ELF-1 (cell line): ENCODE data around the gene KCNC1.

Experiments
- DNase-seq: peaks from one replicate; pipeline ENCODE4 v3.0.0-alpha.2; 2016; ENCODE audit warnings: low read depth, low spot score

The KCNC1 gene

DNA sequence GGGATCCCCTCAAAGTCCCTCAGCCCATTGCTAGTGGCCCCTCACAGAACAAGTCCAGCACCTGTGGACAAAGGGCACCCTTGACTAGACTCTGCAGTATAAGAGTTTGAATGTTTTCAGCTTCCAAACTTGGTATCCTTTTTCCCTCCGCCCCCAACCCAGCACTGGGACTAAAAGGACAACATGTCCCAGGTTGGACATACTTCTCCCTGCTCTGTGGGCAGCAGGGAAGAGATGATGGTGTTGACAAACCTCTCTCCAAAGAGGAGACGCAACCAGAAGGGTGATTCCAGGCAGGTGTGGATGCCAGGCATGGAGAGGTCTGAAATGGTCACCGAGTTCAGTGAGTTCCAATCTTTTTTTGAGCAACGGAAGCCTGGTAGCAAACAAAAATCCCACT is 19.7 kb upstream of the KCNC1 start:
- no peak for DNase-seq

DNA sequence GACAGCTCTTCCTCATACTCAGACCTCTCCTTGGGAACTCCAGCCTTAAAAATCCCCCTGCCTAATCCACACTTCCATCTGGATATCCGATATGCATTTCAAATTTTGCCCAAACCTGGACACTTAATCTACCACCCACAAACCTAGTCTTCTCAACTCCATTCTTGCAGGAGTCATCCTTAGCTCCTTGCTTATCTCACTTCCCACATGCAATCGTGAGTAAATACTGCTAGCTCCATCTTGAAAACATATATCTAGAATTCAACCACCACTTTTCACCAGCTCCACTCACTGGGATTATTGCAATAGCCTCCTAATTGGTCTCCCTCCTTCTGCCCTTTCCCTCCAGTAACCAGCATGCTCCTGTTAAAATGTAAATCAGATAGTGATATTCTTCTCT is 17.8 kb upstream of the KCNC1 start:
- no peak for DNase-seq

DNA sequence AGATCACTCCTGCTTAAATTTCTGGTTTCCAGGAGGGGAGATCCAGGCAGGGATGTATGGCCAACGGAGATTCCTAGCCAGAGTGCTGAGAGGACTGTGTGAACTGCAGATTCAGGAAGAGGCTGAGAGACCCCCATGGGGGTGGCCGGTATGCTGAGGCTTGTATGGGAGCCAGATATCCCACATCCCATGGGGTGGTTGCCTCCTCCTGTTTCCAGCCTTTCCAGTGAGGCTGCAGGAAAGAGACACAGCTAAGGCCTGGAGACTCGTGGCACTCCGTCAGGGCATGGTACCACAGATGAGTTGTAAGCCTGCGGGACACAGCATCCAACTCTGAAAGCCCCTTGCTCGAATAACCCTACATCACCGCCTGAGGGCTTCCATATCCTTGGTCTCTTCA is 16.6 kb upstream of the KCNC1 start:
- DNase-seq: no peak

DNA sequence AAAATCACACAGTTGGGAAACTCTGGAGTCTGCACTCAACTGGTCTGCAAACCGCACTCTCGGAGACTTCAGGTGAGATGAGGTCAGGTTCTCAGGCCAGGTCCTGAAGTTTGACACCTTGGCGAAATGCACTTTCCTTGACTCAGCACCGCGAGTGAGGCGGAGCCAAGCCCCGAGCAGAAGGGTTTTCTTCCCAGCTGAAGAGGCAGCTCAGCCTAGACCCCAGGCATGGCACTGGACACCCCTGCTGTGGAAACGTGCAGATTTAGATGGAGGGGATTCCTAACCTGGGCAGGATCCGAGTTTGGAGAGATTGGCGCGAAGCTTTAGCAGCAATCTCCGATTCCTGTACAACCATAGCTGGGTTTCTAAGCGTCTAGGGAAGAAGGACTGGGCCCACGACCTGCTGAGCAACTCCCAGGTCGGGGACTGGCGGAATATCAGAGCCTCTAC is 16.0 kb upstream of the KCNC1 start:
- DNase-seq: no peak

DNA sequence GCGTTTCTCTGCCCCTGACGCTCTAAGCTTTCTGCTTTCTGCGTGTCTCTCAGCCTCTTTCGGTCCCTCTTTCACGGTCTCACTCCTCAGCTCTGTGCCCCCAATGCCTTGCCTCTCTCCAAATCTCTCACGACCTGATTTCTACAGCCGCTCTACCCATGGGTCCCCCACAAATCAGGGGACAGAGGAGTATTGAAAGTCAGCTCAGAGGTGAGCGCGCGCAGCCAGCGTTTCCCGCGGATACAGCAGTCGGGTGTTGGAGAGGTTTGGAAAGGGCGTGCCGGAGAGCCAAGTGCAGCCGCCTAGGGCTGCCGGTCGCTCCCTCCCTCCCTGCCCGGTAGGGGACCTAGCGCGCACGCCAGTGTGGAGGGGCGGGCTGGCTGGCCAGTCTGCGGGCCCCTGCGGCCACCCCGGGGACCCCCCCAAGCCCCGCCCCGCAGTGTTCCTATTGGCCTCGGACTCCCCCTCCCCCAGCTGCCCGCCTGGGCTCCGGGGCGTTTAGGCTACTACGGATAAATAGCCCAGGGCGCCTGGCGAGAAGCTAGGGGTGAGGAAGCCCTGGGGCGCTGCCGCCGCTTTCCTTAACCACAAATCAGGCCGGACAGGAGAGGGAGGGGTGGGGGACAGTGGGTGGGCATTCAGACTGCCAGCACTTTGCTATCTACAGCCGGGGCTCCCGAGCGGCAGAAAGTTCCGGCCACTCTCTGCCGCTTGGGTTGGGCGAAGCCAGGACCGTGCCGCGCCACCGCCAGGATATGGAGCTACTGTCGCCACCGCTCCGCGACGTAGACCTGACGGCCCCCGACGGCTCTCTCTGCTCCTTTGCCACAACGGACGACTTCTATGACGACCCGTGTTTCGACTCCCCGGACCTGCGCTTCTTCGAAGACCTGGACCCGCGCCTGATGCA is 15.3 kb upstream of the KCNC1 start, which contains the start of gene MYOD1:
TSS of gene MYOD1 (plus strand) at position 544 of the 910 bp plus-strand sequence. CDS start at position 756, 212 bp downstream.
- DNase-seq: peak; percentile 47

DNA sequence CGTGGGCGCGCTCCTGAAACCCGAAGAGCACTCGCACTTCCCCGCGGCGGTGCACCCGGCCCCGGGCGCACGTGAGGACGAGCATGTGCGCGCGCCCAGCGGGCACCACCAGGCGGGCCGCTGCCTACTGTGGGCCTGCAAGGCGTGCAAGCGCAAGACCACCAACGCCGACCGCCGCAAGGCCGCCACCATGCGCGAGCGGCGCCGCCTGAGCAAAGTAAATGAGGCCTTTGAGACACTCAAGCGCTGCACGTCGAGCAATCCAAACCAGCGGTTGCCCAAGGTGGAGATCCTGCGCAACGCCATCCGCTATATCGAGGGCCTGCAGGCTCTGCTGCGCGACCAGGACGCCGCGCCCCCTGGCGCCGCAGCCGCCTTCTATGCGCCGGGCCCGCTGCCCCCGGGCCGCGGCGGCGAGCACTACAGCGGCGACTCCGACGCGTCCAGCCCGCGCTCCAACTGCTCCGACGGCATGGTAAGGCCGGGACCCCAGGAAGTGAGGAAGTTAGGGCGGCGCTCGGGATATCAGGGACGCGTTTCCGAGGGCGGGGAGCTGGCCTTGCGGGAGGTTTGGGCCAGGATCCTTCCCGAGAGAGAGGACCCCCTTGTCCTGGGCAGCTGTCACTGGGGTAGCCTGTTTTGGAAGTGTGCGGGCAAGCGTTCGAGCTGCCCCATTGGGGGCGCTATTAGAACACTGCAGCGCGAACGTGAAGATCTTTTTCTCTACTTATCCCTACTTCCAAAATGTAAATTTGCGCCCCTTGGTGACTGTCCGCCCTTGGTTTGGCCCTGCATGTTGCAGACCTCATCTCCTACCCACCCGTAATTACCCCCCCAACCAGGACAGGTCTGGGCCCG is 14.4 kb upstream of the KCNC1 start:
- peak; percentile 77 for DNase-seq

DNA sequence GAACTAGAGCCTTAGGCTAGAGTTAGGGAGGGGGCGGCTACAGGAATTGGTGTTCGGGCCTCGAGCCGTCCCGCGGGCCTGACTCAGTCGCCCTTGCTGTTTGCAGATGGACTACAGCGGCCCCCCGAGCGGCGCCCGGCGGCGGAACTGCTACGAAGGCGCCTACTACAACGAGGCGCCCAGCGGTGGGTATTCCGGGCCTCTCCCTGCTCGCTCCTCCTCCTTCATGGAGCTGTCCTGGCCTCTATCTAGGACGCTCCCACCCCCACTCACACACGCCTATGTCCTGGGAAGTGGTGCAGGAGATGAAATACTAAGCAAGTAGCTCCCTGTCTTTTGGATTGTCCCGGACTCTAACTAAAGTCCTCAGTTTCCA is 13.8 kb upstream of the KCNC1 start:
- peak; percentile 60 for DNase-seq

DNA sequence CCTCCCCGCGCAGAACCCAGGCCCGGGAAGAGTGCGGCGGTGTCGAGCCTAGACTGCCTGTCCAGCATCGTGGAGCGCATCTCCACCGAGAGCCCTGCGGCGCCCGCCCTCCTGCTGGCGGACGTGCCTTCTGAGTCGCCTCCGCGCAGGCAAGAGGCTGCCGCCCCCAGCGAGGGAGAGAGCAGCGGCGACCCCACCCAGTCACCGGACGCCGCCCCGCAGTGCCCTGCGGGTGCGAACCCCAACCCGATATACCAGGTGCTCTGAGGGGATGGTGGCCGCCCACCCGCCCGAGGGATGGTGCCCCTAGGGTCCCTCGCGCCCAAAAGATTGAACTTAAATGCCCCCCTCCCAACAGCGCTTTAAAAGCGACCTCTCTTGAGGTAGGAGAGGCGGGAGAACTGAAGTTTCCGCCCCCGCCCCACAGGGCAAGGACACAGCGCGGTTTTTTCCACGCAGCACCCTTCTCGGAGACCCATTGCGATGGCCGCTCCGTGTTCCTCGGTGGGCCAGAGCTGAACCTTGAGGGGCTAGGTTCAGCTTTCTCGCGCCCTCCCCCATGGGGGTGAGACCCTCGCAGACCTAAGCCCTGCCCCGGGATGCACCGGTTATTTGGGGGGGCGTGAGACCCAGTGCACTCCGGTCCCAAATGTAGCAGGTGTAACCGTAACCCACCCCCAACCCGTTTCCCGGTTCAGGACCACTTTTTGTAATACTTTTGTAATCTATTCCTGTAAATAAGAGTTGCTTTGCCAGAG is 13.2 kb upstream of the KCNC1 start:
- DNase-seq: no peak

DNA sequence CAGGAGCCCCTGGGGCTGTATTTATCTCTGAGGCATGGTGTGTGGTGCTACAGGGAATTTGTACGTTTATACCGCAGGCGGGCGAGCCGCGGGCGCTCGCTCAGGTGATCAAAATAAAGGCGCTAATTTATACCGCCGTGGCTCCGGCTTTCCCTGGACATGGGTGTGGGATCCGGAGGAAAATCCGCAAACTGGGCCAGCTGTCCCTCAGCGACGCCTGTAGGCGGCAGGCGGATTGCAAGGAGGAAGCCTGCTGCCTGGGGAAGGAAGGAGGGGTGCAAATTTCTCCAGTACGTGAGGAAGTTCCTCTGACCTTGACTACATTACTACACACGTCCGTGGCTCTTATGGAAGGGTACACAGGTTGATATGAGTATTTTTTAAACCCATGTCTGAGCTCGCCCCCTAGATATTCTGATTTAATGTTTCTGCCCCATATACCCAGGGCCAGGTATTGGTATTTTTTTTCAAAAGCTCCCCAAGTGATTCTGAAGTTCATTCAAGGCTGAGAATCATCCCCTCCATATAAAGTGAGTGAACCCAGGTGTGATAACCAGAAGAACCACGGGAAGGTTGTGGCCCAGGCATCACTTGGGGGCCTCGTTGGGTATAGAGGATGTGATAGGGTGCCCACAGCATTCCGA is 12.5 kb upstream of the KCNC1 start:
- peak; percentile 60 for DNase-seq

DNA sequence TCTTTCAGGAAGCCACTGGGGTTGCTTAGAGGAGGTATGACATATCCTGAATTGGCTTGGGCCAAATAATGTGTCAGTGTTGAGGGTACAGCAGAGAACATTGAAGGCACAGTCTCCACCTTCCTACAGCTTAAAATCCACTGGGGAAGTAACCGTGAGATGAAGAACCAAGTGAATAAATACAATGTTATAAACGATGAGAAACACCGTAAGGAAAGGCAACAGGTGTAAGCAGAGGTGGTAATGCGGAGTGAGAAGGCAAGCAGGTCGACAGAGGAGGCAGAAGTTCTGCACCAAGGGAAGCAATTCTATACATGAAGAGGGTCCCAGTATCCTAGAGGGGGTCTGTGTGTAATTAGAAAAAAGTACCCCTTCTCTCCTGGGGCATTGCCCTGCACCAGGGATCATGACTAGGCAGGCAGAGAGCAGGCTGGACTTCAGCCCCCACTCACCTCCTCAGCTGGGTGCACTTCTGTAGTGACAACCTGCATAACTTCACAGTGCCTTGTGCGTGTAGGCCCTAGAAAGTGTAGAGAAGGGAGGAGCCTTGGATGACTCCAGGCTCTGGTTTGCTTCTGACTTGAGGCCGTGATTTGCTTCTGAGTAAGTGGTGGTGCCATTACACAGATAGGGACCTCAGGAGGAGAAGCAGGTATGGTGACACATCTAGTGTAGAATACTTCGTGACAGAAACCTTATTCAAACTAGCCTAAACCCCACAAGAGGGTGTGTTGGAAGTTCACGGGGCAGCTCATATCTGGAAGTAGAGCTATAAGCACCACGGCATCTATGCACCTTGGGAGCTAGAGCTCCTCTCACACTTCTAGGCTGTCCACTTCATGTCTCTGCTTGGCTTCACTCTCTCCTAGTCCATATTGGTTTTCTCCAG is 10.3 kb upstream of the KCNC1 start:
- DNase-seq: no peak

DNA sequence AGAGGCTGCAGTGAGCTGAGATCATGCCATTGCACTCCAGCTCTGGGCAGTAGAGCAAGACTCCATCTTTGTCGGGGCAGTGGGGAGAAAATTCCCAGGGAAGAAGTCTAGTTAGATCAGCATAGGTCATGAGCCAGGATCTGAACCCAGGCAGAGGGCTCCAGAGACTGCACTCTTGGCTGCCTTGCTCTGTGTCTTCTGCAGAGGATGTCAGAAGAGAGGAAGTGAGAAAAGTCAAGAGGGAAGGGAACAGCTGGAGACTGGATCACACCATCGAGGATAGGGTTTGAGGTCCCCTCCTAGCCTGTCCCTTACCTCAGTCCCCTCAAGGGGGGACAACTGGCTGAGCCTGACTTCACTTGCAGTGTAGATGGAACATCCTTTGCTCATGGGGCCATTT is 9.4 kb upstream of the KCNC1 start:
- DNase-seq: no peak

DNA sequence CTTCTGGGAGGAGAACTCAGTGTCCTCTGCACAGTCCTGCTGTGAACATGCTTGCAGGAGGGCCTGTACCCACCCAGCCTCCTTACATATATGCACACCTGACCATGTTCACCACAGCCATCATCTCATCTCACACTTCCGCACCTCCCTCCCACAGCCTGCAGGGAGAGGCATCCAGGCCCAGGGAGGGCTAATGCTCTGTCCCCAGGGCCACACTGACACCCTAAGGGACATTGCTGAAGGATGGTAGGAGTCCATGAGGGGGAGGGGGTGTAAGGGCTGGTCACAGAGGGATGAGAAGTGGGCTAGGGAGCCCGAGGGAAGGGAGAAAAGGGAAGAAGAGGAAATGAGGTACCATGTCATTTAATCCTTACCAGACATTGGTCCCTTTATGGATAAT is 4.4 kb upstream of the KCNC1 start:
- no peak for DNase-seq

DNA sequence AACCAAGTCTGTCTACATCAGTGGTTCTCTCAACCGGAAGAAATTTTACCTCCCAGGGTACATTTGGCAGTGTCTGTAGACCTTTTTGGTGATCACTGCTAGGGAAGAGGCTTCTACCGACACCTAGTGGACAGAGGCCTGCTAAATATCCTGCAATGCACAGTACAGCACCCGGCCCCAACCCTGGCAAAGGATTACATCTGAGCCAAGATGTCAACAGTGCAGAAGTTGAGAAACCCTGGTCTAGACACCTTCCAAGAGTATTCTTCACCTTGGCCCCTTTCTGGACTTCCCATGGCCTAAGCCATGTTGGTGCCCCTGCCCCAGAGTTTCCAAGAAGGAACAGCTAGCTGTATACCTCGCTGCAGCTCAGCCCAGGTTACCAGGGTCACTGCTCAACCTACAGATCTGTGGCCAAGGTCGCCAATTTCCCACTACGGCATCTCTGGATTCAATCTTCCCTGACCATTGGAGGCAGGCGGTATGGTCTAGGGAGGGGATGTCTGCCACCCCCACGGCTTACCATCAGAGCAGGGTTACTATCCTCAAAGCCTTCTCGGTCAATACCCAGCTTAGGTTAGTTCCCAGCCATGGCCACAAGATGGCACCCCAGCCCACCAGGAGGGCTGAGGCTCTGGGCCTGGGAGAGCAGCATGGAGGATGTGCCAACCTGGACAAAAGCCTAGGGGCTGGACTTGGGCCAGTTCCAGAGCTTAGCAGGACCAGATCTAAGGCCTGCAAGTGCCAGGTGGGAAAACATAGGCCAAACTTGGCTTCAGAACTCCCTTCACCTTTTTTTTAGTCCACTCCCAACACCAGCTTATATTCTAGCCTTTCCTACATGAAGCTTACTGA is 3.7 kb upstream of the KCNC1 start:
- DNase-seq: peak; percentile 87

DNA sequence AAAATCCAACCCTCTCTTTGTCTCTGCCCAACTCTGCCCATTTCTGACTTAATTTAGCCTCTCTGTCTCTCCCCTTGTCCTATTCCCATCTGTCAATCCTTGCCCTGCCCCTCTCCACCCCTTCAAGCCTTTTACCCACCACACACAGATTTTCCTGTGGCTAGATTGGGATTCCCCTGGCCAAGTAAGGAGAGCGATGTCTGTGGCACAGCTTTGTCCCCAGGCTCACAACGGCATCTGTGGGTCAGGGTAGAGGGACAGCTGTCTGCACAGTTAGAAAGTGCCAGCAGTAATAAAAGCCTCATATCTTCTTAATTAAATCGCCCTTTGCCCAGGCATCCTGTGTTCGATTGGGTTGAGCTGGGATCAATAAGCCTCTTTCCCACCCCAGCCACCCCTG is 1.3 kb upstream of the KCNC1 start:
- DNase-seq: no peak

DNA sequence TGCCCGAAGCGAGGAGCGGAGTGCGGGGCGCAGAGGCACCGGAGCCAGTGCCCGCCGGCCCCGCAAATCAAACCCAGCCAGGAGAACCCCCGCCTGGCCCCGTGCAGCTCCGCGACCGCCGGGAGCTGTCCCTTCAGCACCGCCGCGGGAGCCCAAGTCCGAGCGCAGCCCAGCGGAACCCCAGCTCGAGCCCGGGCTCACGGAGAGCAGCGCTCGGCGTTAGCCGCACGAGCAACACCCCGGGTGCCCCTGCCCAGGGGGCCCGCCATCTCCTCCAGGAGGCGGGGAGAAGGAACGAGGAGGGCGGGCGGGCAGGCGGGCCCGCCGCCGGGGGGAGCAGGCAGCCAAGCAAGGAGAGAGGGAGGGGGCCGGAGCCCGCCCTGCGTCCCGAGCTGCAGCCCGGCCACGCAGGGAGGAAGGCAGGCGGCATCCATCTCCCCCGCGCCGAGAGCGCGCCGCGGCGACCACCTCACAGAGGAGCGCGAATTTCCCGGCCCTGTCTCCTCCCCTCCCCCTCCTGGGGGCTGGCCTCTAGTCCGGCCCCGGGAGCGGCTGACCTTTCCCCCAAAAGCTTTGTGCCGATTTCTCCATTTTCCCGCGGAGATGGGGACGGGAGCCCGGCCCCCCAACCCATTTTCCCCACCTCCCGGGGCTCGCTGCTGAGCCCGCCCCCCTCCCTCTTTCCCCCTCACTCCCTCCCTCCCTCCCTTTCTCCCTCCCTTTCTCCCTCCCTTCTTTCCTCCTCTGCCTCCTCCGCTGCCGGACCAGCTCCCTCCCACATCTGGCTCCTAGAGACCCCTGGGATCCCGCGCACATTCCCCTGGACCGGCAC is 621 bp downstream of the KCNC1 start:
- DNase-seq: peak; percentile 81

DNA sequence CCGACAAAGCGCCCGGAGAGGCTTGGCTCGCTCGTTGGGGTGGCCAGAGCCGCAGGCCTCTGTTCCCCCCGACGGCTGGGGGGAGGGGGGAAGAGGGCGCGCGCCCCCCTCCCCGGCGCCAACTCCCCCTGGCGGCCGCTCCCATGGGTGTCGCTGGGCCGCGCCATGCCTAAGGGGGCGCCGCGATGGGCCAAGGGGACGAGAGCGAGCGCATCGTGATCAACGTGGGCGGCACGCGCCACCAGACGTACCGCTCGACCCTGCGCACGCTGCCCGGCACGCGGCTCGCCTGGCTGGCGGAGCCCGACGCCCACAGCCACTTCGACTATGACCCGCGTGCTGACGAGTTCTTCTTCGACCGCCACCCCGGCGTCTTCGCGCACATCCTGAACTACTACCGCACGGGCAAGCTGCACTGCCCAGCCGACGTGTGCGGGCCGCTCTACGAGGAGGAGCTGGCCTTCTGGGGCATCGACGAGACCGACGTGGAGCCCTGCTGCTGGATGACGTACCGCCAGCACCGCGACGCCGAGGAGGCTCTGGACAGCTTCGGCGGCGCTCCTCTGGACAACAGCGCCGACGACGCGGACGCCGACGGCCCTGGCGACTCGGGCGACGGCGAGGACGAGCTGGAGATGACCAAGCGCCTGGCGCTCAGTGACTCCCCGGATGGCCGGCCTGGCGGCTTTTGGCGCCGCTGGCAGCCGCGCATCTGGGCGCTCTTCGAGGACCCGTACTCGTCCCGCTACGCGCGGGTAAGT is 1.4 kb downstream of the KCNC1 start:
- no peak for DNase-seq

DNA sequence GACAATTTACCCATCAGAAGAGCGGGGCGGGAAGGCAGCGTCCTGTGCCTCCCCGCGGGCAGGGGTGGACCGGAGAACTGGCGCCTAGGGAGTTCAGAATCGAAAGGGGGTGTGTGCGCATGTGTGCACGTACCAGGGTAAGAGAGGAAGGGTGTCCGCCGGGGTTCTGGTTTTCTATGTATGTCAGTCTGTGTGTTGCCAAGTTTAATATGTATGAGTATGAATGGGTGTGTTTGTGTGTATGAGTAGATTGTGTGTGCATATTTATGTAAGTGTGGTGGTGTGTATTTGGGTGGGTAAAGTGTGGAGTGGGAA is 2.0 kb downstream of the KCNC1 start:
- DNase-seq: no peak
